Thyroid gland (tissue), 4 donors: ENCODE measurements around the gene COL12A1.

ENCODE experiments used
- POLR2A ChIP-seq, 2 donors: fragments of 450-650 bp; IDR thresholded peaks; one replicate each; pipeline ENCODE4 v1.6.1; 2017; ENCODE audit warnings: antibody characterized with exemption in 2 of 2, mild to moderate bottlenecking in 2 of 2, moderate library complexity in 1 of 2
- TF ChIP-seq, protein P1 (sequence below), 6 experiments: fragments of 200-600 bp in 3 of 6; fragments of 450-650 bp in 3 of 6; sonication (generic) in 3 of 6; IDR thresholded peaks; one replicate each; pipeline ENCODE4 v1.5.1; 2016 to 2019; ENCODE audit warnings: antibody characterized with exemption in 6 of 6, mild to moderate bottlenecking in 2 of 6, inconsistent platforms in 1 of 6, moderate library complexity in 1 of 6

DNA sequence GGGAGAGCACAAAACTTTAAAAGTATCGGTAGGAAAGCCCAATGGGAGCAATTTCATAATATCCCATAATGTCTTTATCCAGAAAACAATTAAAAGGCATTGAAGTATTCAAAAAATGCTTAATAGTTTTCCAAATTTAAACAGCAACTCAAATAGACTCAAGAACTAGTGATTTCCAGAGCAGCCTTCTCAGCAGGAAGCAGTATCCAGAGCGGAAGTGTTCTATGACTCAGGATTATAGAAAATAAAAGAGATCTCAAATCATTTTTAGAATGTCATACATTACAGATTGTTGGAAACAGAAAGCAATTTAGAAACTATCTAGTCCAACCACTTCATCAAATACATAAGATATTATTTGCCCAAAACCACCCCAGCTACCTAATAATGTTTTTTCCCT, 79.3 kb downstream of the COL12A1 start:
- TF ChIP-seq POLR2A (IDR thresholded peaks at IDR 0.05): no peak
- TF ChIP-seq, protein P1, sequence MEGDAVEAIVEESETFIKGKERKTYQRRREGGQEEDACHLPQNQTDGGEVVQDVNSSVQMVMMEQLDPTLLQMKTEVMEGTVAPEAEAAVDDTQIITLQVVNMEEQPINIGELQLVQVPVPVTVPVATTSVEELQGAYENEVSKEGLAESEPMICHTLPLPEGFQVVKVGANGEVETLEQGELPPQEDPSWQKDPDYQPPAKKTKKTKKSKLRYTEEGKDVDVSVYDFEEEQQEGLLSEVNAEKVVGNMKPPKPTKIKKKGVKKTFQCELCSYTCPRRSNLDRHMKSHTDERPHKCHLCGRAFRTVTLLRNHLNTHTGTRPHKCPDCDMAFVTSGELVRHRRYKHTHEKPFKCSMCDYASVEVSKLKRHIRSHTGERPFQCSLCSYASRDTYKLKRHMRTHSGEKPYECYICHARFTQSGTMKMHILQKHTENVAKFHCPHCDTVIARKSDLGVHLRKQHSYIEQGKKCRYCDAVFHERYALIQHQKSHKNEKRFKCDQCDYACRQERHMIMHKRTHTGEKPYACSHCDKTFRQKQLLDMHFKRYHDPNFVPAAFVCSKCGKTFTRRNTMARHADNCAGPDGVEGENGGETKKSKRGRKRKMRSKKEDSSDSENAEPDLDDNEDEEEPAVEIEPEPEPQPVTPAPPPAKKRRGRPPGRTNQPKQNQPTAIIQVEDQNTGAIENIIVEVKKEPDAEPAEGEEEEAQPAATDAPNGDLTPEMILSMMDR (IDR thresholded peaks at IDR 0.05): no peak
